Dedifferentiated amniotic fluid mesenchymal stem cell (primary cell): ENCODE data around the gene WASHC4.
"Not testable (repeated sequence)": the region's sequence is repeated elsewhere in the genome, so short reads cannot be mapped to it uniquely, and the experiment has no call there.

Experiments
- DNase-seq: peaks from one replicate; pipeline ENCODE4 v3.0.0-alpha.2; 2016; ENCODE audit errors: extremely low spot score

Gene WASHC4

DNA sequence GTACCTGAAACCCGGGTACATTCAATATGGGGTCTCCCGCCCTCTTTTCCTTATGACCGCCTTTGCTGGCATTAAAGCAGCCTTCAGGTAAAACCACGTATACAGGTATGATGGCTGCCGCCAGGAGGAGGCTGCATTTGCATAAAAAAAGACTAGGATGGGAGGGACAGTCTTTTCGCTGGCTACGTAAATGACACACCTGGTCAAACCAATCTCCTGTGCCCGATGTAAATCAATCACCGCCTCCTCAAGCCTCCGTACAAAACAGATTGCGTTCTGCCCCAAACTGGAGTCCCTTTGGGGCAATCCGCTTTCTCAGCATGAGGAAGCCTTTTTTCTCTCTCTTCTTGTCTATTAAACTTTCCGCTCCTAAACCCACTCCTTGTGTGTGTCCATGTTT lies 15.2 kb upstream of the WASHC4 start:
- peak; percentile 4 for DNase-seq

GRCh38 chr12:105095338-105095737 lies 12.2 kb upstream of the WASHC4 start:
- DNase-seq: not testable (repeated sequence)

DNA sequence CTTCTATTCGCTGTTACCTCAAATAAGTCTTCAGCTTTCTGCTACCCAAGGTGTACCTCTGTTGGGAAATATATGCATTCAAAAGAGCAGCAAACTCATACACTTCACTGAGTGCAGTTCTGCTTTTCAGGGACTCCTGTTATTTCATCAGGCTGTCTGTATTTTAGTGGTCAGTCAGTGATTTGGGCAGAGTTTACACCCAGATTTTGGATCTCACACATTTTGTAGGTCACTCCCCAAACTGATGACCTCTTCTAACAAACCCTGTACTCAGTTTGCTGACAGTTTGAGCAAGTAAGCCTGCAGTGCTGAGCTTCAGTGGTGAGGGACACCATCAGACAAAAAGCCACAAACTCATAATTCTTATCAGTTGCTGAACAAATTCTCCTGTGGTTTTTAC lies 8.2 kb upstream of the WASHC4 start:
- DNase-seq: no peak

GRCh38 chr12:105100207-105100985 lies 7.1 kb upstream of the WASHC4 start:
- DNase-seq: peak; percentile 58

DNA sequence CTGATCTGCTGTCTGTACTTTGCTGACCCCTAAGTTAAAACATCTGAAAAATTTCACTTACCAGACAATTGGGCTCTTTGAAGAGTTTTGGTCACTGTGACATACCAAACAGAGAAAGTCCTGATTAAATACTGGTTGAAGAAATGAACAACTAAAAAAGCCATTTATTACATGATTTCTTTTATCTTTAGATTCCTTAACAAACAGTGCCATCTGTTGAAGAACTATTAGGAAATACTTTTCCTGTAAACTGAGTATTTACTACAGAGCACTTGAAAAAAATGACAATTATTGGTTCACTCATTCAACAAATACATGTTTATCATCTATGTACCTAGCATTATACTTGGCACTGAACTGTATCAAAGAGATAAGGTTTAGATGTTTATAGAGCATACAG lies 6.5 kb upstream of the WASHC4 start:
- DNase-seq: peak; percentile 74

GRCh38 chr12:105102673-105103072 lies 4.9 kb upstream of the WASHC4 start:
- no peak for DNase-seq

DNA sequence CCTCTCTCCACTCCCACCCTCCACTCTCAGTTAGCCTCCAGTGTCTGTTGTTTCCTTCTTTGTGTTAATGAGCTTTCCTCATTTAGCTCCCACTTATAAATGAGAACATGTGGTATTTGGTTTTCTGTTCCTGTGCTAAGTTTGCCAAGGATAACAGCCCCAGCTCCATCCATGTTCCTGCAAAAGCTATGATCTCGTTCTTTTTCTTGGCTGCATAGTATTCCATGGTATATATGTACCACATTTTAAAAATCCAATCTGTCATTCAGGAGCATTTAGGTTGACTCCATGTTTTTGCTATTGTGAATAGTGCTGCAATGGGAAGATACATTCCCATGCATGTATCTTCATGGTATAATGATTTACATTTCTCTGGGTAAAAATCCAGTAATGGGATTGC lies 2.8 kb upstream of the WASHC4 start:
- DNase-seq: no peak

- DNase-seq: no peak
These were observed 910 bp upstream of the WASHC4 start for GRCh38 chr12:105106621-105107020.

DNA sequence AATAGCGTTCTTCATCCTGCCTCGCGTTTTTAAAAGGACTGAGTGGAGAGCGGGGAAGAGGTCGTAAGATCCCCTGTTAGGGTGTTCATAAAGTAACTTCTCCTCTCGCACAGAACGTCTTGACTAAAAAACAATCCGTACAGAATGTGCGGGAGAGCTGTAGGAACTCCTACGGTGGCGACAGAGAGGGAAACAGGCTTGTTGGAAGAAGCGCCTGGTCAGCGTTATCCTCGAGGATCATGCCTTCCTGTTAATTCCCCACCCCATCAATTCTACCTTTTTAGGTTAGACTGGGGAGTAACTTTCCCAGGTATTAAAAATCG lies 399 bp upstream of the WASHC4 start:
- DNase-seq: peak; percentile 26

DNA sequence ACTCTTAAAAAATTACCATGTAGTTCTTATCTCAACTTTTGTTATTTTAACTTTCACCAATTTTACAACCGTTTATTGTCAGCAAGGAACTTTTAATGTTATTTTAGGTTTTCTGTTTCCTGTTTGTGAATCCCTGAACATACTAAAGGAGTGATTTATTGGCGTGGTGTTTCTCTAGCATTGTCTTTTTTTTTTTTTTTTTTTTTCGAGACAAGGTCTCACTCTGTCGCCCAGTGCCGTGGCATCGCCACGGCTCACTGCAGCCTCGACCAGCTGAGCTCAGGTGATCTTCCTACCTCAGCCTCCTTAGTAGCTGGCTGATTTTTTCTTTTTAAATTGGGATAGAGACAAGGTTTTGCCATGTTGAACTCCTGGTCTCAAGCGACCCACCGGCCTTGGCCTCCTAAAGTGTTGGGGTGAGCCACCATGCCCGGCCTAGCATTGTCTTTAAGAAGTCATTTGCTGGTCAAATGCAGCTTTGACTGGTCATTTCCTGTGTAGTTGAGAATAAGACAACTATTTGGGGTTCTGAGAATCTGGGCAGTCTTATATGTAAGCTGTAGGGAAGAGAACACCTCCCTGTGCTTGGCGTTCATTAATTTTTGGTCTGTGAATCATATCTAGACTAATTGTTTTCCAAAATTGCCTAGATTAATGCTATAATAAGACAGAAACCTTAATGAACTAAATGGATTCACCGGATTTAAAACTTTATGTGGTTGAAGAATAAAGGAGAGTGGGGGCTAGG lies 2.1 kb downstream of the WASHC4 start:
- no peak for DNase-seq

GRCh38 chr12:105110851-105111250 lies 3.3 kb downstream of the WASHC4 start:
- DNase-seq: no peak

DNA sequence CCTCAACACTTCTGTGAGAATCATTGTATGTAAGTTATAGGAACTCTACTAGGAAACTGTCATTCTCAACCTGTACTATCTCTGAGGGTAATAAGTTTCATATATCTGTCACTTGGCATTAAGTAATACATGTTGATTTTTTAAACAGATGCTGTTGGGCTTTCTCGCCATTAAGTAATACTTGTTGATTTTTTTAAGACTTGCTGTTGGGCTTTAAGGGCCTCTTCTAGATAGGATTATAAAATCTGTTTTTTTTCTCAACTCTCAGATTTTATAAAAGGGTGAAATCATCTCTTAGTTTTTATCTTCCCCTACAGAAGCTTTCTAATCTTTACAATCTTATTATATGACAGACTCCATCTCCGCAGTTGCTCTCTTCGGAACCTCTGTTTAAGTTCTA lies 5.6 kb downstream of the WASHC4 start:
- no peak for DNase-seq

GRCh38 chr12:105116969-105117368 lies 9.4 kb downstream of the WASHC4 start:
- DNase-seq: no peak

- DNase-seq: no peak
These were observed 13.0 kb downstream of the WASHC4 start for GRCh38 chr12:105120551-105120950.

DNA sequence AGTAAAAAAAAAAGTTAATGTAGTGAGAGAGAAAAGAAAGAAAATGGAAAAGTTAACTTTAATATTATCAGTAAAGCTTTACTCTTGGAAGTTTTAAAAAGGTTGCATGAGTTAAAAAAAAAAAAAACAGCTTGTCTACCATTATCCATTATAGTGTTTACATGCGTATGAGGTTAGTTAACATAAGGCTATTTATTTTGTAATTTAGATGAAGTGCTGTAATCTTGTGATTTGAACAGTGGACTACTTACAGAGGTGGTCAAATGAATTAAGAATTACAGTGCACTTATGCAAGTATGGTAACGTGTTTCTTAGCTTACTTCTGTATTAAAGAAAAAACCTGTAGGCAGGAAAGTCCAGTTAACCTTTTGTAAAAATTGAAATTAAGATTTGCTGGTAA lies 30.7 kb downstream of the WASHC4 start:
- DNase-seq: no peak

GRCh38 chr12:105141320-105141922 lies 33.9 kb downstream of the WASHC4 start:
- no peak for DNase-seq

GRCh38 chr12:105142259-105142658 lies 34.7 kb downstream of the WASHC4 start:
- DNase-seq: no peak

DNA sequence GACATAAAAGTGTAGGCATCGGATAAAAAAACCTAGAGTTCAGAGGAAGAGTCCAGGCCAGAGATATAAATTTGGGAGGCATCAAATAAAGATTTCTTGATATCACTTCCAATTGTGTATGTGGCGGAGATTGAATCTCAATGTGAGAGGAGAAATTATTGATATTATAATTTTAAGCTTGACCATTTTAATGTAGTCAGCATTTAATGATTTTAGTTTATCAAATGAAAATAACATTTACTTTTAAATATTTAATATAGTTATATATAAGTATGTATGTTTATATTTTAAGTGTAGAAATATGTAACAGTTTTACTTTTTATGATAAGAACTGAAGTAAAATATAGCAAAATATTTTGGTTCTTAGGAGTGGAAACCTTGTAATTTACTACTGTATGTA lies 48.7 kb downstream of the WASHC4 start:
- DNase-seq: no peak

- DNase-seq: no peak
These were observed 50.1 kb downstream of the WASHC4 start for GRCh38 chr12:105157606-105158005.

DNA sequence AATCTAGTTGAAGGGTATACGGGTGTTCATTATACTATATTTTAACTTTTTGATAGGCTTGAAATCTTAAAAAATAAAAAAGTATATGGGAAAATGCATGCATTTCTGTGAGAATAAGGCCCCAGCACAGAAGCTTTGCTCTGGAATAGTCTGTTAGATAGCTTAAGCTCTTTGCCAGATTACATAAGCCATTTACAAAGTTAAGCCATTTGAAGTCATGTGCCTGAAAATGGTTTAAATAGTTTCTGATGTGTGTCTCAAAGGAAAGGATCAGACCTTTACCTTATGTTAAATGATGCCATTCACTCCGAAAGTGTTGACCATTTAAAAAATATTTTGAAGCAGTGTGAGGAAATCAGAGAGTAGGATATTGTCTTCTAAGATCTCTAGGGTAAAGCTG lies 51.3 kb downstream of the WASHC4 start:
- no peak for DNase-seq

GRCh38 chr12:105162174-105162573 lies 54.6 kb downstream of the WASHC4 start:
- DNase-seq: no peak

DNA sequence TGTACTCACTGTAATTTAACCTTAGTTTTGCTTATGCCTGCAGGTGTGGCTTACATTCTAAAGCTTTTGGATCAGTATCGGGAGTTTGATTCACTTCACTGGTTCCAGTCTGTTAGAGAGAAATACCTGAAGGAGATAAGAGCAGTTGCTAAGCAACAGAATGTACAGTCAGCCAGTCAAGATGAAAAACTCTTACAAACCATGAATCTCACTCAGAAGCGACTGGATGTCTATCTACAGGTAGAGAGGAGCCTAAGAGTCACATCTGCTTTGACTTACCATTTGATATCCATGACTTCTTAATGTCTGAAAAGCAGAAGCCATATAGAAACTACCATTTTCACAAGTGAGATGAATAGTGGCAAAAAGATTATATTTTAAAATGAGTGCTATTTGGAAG lies 56.5 kb downstream of the WASHC4 start:
- no peak for DNase-seq

GRCh38 chr12:105166736-105167135 lies 59.2 kb downstream of the WASHC4 start:
- DNase-seq: no peak
